ENCODE data around the gene JUND.

Gene JUND

DNA sequence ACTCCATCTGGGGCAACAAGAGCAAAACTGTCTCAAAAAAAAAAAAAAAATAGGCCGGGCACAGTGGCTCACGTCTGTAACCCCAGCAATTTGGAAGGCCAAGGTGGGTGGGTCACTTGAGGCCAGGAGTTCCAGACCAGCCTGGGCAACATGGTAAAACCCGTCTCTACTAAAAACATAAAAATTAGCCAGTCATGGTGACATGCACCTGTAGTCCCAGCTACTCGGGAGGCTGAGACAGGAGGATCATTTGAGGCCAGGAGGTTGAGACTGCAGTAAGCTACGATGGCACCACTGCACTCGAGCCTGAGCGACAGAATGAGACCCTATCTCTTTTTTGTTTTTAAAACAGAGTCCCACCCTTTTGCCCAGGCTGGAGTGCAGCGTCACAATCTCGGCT lies 11.1 kb downstream of the JUND start:
- DNase-seq: no peak

DNA sequence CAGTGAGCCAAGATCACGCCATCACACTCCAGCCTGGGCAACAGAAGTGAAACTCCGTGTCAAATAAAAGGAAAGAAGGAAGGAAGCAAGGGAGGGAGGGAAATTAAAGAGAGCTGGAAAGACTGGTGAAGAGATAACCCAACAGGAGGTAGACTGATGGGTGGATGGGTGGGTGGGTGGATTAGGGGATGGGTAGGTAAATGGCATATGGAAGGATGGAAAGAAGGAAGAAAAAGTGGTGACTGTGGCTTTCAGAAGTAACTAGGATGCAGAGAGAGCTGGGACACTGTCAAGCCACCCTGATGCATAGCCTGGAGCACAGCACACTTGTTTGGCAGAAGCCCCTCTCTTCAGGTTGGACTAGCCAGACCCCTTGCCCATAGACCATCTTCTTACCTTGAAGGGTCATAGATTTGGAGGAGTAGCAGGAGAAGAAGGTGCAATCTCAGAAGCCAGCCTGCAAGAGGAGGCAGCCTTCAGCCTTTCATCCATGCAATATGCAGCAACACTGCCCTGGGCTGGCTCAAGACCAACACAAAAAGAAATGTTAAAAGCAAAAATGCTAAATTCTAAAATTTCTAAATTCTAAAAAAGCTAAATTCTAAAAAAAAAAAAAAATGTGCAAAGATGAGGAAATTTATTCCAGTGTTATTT lies 12.2 kb downstream of the JUND start:
- no peak for DNase-seq

DNA sequence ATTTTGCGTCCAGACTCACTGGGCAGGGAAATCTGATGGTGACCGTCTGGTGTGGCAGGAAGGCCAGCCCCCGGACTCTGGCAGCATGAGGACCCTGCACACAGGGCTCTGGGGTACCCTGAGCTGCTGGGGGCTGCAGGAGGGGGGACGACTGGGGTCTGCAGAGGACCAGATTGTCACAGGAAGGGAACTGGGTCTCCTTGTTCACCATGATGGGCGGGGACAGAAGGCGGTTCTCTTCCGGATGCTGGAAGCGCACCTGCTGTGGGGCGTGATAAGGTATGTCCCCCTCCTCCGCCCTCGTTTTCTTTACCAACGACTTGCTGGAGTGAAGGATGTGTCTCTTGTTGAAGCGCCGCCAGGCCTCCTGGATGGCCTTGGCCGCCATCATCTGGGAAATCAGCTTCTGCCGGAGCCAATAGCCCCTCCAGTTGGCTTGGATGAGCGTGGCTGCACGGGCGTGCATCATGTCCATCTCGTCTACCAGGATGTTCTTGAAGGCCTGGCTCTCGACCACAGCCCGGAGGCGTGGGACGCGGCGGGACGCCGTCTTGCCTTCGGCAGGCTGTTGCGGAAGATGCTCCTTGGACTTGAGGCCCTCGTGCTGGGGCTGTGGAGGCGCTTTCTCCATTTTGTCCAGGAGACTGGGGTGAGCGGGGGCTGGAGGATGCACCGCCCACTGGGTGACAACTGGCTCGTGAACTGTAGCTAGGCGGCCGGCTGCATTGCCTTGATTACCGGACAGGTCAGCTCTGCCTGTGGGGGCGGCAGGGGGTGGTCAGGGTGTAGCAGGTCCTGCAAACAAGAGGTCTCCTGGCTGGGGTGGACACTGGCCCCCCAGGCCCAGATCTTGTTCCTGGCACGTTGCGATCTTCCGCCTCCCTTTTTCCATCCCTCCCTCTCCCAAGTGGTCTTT lies 14.4 kb downstream of the JUND start:
- DNase-seq: no peak

DNA sequence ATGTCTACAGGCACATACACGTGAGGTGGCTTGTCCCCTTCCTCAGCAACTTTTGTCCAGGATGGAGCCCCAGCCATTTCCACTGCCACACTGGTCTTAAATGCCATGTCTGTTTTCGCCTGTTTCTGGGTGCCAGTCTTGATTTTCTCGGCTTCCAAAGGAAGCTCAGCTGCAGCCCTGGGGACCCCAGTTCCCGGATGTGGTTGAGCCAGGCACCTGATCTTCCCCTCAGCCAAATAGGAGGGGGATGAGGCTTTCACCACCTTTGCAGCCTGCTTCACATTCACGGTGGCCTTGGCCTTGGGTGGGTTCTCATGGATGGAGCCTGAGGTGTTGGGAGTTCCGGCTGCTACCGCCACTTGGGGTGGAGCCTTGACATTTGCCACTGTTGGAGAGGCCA lies 15.8 kb downstream of the JUND start:
- DNase-seq: no peak

DNA sequence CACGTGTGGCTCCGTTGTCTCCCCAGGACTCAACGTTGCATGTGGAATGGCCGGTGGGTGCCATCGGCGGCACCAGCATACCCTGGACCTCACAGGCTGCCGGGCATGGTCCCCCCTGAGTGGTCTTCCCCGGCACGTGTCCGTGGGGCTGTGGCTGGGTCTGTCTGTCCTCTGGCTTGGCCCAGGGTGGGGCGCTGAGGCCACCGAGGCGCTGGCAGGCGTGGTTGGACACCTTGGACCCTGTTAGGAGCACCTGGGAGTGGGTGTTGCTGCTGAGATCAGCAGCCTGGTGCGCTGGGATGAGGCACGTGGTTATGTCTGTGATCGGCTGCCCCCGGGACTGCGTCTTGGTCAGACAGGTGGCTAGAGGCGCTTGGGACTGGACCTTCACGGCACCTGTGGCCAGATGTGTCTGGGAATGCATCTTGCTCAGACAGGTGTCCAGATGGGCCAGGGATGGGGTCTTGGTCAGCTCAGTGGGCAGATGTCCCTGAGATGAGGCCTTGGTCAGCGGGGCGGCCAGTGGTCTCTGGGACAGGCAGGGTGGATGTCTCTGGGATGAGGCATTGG lies 16.4 kb downstream of the JUND start:
- DNase-seq: no peak

DNA sequence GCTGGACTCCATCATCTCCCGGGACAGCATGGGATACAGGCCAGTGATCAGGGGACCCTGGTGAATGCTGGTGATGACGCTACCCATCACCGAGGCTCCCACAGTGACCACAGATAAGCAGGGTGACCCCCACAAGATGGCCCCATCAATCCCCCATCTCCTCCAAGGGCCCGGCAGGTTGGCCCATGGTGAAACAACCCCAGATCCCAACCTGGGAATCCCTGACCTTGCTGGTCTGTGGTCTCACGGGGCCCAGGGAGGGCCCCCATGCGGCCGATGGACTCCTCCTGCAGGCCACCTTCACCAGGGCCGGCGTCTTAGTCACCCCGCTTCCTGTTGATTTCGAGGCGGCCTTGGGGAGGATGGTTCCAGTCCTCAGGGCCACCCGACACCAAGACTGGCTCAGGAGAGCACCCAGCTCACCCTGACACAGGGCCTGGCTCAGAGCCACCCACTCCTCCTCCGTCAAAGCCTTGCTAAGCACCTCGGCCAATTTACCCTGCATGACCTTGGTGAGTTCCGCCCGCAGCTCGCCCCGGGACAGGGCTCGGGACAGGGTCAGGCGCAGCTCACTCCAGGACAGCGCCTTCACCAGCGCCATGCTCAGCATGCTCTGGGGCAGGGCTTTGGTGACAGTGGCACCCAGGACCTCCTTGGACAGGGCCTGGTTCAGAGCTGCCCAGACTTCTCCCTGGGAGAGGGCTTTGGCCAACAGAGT lies 17.1 kb downstream of the JUND start:
- DNase-seq: no peak

DNA sequence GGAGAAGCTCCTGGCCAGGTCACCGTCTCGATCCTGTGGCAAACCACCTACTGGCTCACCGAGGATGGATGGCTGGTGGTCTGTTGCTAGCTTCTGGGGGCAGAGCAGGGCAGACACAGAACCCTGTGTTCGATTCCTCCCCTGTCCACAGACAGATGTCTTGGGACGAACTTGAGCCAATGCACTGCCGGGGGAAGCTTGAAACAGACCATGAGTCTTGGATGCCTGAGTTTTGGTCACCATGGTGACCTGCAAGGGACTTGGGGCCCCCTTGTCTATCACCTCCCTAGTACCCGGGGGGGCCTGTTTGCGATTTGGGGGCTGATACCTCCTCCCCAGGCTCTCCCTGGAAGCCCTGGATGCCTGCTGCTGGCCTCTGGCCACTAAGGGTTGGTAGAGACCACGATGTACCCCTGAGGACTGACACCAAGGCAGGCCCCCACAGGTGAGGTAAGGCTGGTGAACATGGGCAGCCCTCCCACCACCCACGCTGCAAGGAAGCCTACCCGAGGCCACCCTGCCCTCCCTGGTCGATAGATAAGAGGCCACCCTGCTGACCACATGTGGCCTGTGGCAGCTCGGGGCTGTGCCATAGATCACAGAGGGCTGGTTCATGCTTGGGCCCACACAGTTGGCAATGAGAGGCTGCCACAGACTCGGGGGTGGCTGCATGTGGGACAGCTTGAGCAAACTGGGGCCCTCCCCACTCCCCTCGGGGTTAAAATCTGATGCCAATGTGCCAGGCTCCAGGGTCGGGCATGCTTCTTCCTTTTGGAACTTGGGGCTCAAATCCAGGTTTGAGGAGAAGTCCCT lies 17.9 kb downstream of the JUND start:
- DNase-seq: no peak

DNA sequence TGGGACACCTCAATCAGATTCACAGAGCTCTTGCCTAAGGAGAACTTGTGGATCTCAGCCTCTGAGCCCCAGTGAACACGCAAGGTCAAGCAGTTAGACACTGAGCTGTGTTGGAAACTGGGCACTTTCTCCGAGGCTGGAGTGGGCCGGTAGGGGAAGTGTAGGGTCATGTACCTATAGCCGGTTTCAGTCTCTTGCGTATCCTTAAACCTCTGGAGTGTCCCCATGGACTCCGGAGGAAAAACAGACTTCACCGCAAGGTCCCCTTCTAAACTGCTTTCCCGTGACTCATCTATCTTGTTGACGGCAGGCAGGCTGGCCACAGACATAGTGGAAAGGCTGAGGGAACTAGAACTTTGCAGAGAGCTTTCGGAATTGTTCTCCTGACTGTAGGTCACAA lies 18.5 kb downstream of the JUND start:
- DNase-seq: no peak

DNA sequence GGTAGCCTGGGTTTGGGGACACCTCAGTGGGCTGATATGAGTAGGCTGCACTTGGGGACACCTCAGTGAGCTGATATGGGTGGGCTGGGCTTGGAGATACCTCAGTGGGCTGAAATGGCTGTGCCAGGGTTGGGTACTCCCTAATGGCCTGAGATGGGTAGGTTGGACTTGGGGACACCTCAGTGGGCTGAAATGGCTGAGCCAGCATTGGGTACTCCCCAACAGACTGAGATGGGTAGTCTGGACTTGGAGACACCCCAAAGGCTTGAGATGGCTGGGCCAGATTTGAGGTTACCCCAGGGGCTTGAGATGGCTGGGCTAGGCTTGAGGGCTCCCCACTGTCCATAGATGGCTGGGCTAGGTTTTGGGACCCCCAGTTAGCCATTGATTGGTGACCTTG lies 19.3 kb downstream of the JUND start:
- DNase-seq: no peak

DNA sequence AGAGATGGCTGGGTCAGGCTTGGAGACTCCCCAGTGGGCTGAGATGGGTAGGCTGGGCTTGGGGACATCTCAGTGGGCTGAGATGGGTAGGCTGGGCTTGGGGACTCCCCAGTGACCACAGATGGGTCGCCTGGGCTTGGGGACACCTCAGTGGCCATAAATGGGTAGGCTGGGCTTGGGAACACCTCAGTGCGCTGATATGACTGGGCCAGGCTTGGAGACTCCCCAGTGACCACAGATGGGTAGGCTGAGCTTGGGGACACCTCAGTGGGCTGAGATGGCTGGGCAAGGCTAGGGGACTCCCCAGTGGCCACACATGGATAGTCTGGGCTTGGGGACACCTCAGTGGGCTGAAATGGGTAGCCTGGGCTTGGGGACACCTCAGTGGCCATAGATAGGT lies 19.9 kb downstream of the JUND start:
- DNase-seq: no peak

DNA sequence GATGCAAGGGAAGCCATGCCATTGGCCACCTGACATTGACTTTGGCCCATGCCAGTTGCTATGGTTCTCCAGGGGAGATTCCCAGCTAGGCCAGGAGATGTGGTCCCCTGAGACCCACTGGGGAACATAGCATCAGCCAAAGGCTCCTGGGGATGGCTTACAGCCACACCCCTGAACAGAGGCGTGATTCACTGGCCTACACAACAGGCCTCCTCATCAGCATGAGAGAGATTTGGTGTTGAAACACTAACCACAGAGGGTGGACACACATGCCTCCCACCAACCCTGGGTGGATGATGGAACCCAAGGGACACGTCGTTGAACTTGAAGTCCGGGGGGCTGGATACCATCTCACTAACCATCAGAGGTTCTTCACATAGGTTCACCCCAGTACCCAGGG lies 21.5 kb downstream of the JUND start:
- no peak for DNase-seq

DNA sequence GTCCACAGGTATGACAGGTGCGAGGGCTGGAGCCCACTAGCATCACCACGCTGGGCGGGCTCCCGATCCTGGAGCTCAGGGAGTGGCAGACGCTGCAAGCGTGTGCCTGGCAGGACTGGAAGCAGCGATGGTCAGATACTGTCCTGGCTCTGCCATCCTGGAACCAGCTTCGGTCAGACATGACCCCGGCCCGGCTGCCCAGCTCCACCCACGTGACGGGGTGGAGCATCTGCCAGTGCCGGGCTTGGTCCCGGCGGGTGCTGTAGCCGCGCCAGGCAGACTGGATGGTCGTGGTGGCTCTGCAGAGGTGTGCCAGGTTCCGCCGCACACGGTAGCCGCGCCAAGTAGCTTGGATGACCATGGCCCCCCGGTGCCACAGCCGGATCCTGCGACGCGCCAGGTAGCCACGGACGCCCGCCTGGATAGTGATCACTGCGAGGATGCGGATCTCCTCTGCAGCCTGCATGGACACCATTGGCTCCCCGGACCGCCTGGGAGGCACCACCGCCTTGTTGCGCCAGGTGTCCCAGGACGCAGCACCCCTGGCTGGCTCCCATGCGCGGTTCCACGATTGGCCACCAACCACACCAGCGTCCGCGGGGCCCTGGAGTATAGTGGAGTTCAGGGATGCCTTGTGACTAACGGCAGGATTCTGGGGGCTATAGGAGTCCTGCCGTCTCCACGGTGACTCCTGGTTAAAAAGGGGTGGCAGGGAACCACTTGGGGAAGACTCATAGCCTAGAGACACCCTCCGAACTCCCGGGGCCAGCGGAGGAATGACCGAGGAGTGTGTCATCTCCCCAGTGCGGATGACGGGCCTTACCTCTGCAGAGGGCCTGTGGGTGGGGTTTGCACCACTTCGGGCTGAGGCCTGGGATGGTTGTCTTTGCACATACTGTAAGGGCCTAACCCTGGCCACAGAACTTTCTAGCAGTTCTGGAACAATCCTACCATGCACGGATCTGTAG lies 23.6 kb downstream of the JUND start:
- no peak for DNase-seq

DNA sequence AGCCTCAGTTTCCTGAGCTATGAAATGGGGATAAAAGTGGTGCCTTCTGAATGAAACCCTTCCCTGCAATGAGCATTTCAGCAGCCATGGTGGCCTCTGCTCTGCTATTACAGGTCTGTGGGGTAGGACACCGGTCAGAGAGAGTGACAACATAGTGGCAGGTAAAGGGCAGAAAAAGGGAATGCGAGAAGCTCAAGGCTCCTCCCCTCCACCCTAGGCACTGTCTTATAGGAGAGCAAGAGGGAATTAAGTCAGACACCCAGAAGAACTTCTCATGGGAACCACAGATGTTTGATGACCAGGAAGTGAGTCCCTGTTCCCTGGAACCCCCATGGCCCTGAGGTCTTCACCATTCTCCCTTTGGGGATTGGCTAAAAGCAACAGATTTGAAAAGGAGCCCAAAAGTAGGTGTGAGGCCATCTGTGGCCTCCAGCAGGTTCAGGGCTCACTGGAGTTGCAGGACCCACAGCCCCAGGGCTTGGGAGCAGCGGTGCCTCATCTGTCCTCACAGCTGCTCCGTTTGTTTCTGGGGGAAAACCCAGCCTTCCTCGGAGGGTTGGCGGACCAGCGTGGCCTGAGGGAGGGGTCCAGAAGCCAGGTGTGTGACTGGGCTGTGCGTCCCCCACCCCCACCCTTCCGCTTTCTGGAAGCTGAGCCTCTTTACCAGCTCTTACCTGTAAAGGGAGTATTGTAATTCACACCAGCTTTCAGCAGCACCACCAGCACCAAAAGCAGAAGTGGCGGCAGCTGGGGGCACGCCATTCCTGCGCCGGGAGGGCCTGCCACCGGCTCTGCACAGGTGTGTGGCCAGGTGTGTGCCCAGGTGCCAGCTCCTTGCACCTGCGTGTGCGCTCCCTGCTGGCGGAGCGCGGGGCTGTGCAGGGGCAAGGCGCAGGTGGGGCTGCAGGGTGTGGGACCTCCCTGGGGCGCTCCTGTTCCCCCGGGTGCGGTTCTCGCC lies 26.6 kb downstream of the JUND start:
- DNase-seq: no peak

DNA sequence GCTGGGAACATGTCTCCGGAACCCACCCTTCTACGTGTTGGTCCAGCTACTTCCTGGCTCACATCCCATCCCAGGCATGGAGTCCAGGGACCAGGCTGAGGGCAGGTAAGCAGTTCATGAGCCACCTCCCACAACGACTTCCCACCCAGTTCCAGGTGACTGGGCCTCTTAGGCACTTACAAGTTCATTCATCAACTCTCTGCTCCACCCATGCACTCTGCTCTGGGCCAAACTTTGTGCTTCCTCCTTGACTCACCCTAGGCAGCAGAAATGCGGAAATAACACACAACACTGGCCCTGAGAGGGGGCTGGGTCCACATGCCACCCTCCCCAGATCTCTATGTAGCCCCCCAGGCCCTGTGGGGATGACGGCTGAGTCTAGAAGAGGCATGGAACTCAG lies 27.7 kb downstream of the JUND start:
- no peak for DNase-seq

DNA sequence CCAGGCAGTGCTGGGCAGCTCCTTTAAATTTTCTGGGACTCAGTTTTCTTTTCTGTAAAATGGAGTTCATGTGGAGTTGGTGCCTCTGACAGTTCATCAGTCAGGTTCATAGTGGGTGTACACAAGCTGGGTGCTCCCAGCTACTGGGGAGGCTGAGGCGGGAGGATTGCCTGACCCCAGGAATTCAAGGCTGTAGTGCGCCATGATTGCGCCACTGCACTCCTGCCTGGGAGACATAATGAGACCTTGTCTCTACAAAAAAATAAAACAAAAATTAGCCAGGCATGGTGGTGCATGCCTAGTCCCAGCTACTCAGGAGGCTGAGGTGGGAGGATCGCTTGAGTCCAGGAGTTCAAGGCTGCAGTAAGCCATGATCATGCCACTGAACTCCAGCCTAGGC lies 28.3 kb downstream of the JUND start:
- DNase-seq: no peak

DNA sequence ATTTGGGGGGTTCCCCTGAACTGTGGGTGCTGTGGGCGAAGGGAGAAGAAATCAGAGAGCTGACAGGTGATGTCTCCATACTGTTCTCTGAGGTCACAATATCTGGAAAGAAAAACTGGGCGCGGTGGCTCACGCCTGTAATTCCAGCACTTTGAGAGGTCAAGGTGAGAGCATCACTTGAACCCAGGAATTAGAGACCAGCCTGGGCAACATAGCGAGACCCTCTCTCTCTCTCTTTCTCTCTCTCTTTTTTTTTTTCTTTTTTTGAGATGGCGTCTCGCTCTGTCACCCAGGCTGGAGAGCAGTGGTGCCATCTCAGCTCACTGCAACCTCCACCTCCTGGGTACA lies 29.1 kb downstream of the JUND start:
- DNase-seq: no peak

DNA sequence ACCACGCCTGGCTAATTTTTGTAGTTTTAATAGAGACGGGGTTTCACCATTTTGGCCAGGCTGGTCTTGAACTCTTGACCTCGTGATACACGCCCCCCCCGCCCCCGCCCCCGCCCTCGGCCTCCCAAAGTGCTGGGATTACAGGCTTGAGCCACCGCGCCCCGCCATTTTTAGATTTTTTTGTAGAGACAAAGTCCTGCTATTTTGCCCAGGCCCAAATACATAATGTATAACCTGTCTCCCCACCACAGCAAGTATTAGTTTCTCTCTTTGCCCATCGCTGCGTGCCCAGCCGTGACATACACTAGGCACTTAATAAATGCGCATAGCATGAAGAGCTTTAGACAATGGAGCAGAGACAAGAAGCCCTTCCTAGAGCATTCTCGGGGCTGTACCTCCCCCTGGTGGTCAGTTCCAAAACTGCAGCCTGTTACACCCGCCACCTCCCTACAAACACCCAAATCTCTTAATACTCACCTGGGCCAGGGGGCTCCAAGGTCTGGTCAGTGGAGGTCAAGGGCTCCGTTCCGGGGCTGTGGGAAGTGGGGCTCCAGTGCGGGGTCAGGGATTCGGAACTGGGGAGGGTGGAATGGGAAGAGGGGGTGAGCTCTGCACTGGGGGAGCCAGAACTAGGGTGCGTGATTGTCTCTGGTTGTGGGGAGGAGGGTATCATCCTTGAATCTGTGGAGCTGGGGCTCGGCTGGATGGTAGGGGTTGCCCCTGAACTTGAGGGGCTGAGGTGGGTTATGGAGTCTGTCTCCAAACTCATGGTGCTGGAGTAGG lies 29.6 kb downstream of the JUND start:
- DNase-seq: no peak

DNA sequence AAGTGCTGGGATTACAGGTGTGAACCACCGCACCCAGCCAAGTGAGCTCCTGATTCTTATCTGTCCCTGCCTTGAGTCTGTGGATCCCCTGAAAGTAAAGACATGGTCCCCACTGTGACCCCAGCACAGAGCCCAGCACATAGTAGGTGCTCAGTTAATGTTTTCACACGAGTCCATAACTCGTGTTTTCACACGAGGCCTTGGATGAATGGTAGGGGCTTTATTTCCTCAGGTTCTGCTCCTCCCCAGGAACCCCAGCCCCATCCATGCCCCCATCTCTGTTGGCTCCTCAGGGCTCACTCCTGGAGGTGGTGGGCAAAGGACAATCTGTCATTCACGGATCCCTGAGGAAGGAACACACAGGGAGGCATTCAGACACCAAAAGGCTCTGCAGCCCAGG lies 31.6 kb downstream of the JUND start:
- no peak for DNase-seq

DNA sequence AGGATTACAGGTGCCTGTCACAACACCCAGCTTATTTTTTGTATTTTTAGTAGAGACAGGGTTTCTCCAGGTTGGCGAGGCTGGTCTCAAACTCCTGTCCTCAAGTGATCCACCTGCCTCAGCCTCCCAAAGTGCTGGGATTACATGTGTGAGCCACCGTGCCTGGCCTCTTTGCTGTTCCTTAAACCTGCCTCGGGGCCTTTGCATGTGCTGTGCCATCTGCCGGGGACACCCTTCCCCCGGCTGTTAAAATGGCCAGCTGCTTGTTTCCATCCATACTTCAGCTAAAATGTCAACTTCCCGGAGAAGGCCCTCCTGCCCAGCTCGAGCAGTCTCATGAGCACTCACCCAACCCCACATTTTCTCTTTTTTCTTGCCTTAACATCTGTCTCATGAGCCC lies 36.1 kb downstream of the JUND start:
- no peak for DNase-seq
